ENCODE measurements around the gene NDUFB6. TPM values are rescaled to one million over a fixed set of nuclear protein-coding genes. Genes with fewer than 3 reads are reported as not detected.
"Not testable (repeated sequence)": the region's sequence is repeated elsewhere in the genome, so short reads cannot be mapped to it uniquely, and the experiment has no call there.

NDUFB6 gene
- total RNA-seq (ENCODE audit: unreplicated experiment), result 30.7 TPM
- long read RNA-seq, transcript NDUFB6-201 (3 exons, 666 nt), result minor isoform, 6 of 55 reads
- long read RNA-seq, transcript NDUFB6-203 (4 exons, 1,366 nt), result major isoform, 43 of 55 reads
- long read RNA-seq, partial matches to known transcripts, result 5 of 55 reads
- long read RNA-seq, other reads (novel, unspliced or antisense), result 0 of 55 reads

- TF ChIP-seq CTCF (IDR thresholded peaks at IDR 0.05; ENCODE audit: partially characterized antibody, unreplicated experiment), result no peak
- Mint-ChIP-seq H3K36me3 (ENCODE audit: unreplicated experiment) (no peaks in the 10 kb centered on the region), H3K4me1 (ENCODE audit: low read depth, unreplicated experiment) (peaks cover 8% of the 10 kb centered on the region), H3K27me3 (ENCODE audit: unreplicated experiment) (peaks cover 6% of the 10 kb centered on the region), H3K27ac (ENCODE audit: unreplicated experiment) (peak within 1 kb of the TSS; percentile 93), H3K4me3 (ENCODE audit: unreplicated experiment) (peak within 1 kb of the TSS; percentile 95), H3K9me3 (ENCODE audit: unreplicated experiment) (peaks cover 3% of the 10 kb centered on the region)
- peak; percentile 95 for DNase-seq
Observed at GRCh38 chr9:32572900-32573523, at the start of gene NDUFB6. NDUFB6 (minus strand) TSS chr9:32573159; CDS start chr9:32573060, 99 bp downstream.

GRCh38 chr9:32618261-32618660 is 45.3 kb upstream of the NDUFB6 start:
- H3K36me3 Mint-ChIP-seq (ENCODE audit: unreplicated experiment), result no peaks in the 10 kb centered on the region
- no peaks in the 10 kb centered on the region for H3K4me1 Mint-ChIP-seq (ENCODE audit: low read depth, unreplicated experiment)
- H3K27ac Mint-ChIP-seq (ENCODE audit: unreplicated experiment), result no peak overlapping the region
- H3K9me3 Mint-ChIP-seq (ENCODE audit: unreplicated experiment), result no peaks in the 10 kb centered on the region
- no peak for TF ChIP-seq CTCF (IDR thresholded peaks at IDR 0.05; ENCODE audit: partially characterized antibody, unreplicated experiment)
- H3K27me3 Mint-ChIP-seq (ENCODE audit: unreplicated experiment), result no peaks in the 10 kb centered on the region
- DNase-seq, result no peak
- no peak overlapping the region for H3K4me3 Mint-ChIP-seq (ENCODE audit: unreplicated experiment)

GRCh38 chr9:32606811-32607210 is 33.9 kb upstream of the NDUFB6 start:
- Mint-ChIP-seq H3K27me3 (ENCODE audit: unreplicated experiment) (peaks cover 2% of the 10 kb centered on the region), H3K36me3 (ENCODE audit: unreplicated experiment) (no peaks in the 10 kb centered on the region), H3K27ac (ENCODE audit: unreplicated experiment) (no peak overlapping the region), H3K4me1 (ENCODE audit: low read depth, unreplicated experiment) (no peaks in the 10 kb centered on the region), H3K9me3 (ENCODE audit: unreplicated experiment) (no peaks in the 10 kb centered on the region), H3K4me3 (ENCODE audit: unreplicated experiment) (no peak overlapping the region)
- no peak for TF ChIP-seq CTCF (IDR thresholded peaks at IDR 0.05; ENCODE audit: partially characterized antibody, unreplicated experiment)
- no peak for DNase-seq

GRCh38 chr9:32603914-32604852 is 31.2 kb upstream of the NDUFB6 start:
- Mint-ChIP-seq H3K27ac (ENCODE audit: unreplicated experiment) (no peak overlapping the region), H3K36me3 (ENCODE audit: unreplicated experiment) (no peaks in the 10 kb centered on the region), H3K4me3 (ENCODE audit: unreplicated experiment) (no peak overlapping the region), H3K9me3 (ENCODE audit: unreplicated experiment) (peaks cover 1% of the 10 kb centered on the region), H3K27me3 (ENCODE audit: unreplicated experiment) (peaks cover 2% of the 10 kb centered on the region), H3K4me1 (ENCODE audit: low read depth, unreplicated experiment) (peaks cover 7% of the 10 kb centered on the region)
- no peak for TF ChIP-seq CTCF (IDR thresholded peaks at IDR 0.05; ENCODE audit: partially characterized antibody, unreplicated experiment)
- DNase-seq, result no peak

- H3K4me3 Mint-ChIP-seq (ENCODE audit: unreplicated experiment); H3K36me3 Mint-ChIP-seq (ENCODE audit: unreplicated experiment); H3K27me3 Mint-ChIP-seq (ENCODE audit: unreplicated experiment); DNase-seq; H3K9me3 Mint-ChIP-seq (ENCODE audit: unreplicated experiment); H3K4me1 Mint-ChIP-seq (ENCODE audit: low read depth, unreplicated experiment); H3K27ac Mint-ChIP-seq (ENCODE audit: unreplicated experiment): not testable (repeated sequence)
Observed at GRCh38 chr9:32599021-32599420, 26.1 kb upstream of the NDUFB6 start.

All from glutamatergic neuron (in vitro differentiated cells).